Keratinocyte (primary cell): ENCODE results near the gene SLN.

Experiments used
- CTCF ChIP-seq, 3 experiments: IDR thresholded peaks in 1 of 3; conservative IDR thresholded peaks in 1 of 3; optimal IDR thresholded peaks in 1 of 3; 2 replicates in 2 of 3; 3 replicates in 1 of 3; pipeline versions ENCODE3 to v1.5.1; 2011; ENCODE audit warnings: low read length in 3 of 3, mild to moderate bottlenecking in 3 of 3, moderate library complexity in 2 of 3, control low read depth in 1 of 3, inconsistent platforms in 1 of 3; ENCODE audit not compliant: insufficient read depth in 2 of 3; ENCODE audit errors: extremely low read depth in 1 of 3
- EZH2 ChIP-seq: IDR thresholded peaks from one replicate; pipeline ENCODE4 v1.6.1; 2012; ENCODE audit warnings: inconsistent platforms, mild to moderate bottlenecking, low read length, moderate library complexity

- no peak for TF ChIP-seq CTCF (optimal IDR thresholded peaks at IDR 0.05 in 1 of 3, IDR thresholded peaks at IDR 0.05 in 1 of 3, conservative IDR thresholded peaks at IDR 0.05 in 1 of 3; ENCODE audit: extremely low read depth in 1 of 3, insufficient read depth in 2 of 3, low read length in 3 of 3)
- no peak for TF ChIP-seq EZH2
These were observed 14.6 kb downstream of the SLN start for GRCh38 chr11:107697291-107697690.
